HepG2 (cell line): ENCODE data around the gene FGGY. TPM values are rescaled to one million over a fixed set of nuclear protein-coding genes. Genes with fewer than 3 reads are reported as not detected.

Source experiments
- ATAC-seq: fragments of 200-7000 bp; cut with Tn5 transposase; 3 replicates; pipeline ENCODE4 v1.9.1; 2020; ENCODE audit warnings: mild to moderate bottlenecking, moderate library complexity
- BruUV-seq: library from RNA; stranded (reverse); fragments of 400-500 nt; replicated peaks from 2 replicates; lab custom pipeline; 2021; lab: Mats Ljungman, UMichigan
- CTCF ChIA-PET: fragments of 300-600 bp; formaldehyde crosslinking; extraction: SDS; loops from one replicate; lab custom pipeline; 2021; ENCODE audit warnings: low total read pairs, inconsistent platforms, low intra/inter-chr PET ratio; lab: Yijun Ruan, JAX
- POLR2A ChIA-PET: fragments of 350-600 bp; sonication (Branson Sonifier 250); formaldehyde crosslinking; loops from one replicate; lab custom pipeline; 2020; ENCODE audit warnings: antibody characterized with exemption, inconsistent platforms; lab: Yijun Ruan, JAX
- DNase-seq: peaks from one replicate; pipeline ENCODE4 v3.0.0-alpha.2; 2015; ENCODE audit warnings: low spot score
- FAIRE-seq: peaks from 3 replicates; lab custom pipeline; 2011; peaks lifted over from hg19 to GRCh38; lab: Jason Lieb, UNC
- H2AFZ ChIP-seq: one replicate; pipeline ENCODE4 v1.6.1; 2011; ENCODE audit warnings: low read length, inconsistent platforms
- H3K27ac ChIP-seq: fragments of 300-600 bp; 3 replicates; pipeline ENCODE4 v1.8.0; 2011; ENCODE audit warnings: mixed run types, mild to moderate bottlenecking, mixed read lengths, low read length, inconsistent platforms; ENCODE audit not compliant: insufficient read depth; ENCODE audit errors: extremely low read length
- H3K27me3 ChIP-seq, 2 experiments: fragments of 200-600 bp in 1 of 2; 2 replicates in 1 of 2; 3 replicates in 1 of 2; pipeline versions ENCODE4 v1.6.0 to v1.8.0; 2011; ENCODE audit warnings: low read length in 2 of 2, mild to moderate bottlenecking in 2 of 2, moderate library complexity in 2 of 2, inconsistent platforms in 1 of 2; ENCODE audit not compliant: insufficient read depth in 2 of 2, control insufficient read depth in 1 of 2
- H3K36me3 ChIP-seq, 2 experiments: fragments of 200-600 bp in 1 of 2; replicated peaks in 1 of 2; 2 replicates in 1 of 2; 3 replicates in 1 of 2; pipeline versions ENCODE4 v1.5.1 to v1.8.0; 2011; ENCODE audit warnings: low read length in 2 of 2, inconsistent platforms in 1 of 2; ENCODE audit not compliant: insufficient read depth in 2 of 2, control insufficient read depth in 1 of 2
- H3K4me1 ChIP-seq: 2 replicates; pipeline ENCODE4 v1.5.1; 2012; ENCODE audit warnings: low read length, inconsistent platforms; ENCODE audit not compliant: insufficient read depth
- H3K4me2 ChIP-seq: 2 replicates; pipeline ENCODE4 v1.6.0; 2011; ENCODE audit warnings: low read depth, low read length, inconsistent platforms
- H3K4me3 ChIP-seq, 3 experiments: fragments of 200-600 bp in 1 of 3; sonication (generic), shearing (Covaris generic) in 1 of 3; replicated peaks in 1 of 3; 2 replicates each; pipeline ENCODE4 v1.5.1; 2011 to 2016; ENCODE audit warnings: low read length in 3 of 3, inconsistent platforms in 2 of 3, low read depth in 2 of 3, mild to moderate bottlenecking in 2 of 3, control low read depth in 1 of 3, mixed read lengths in 1 of 3; ENCODE audit not compliant: insufficient read depth in 1 of 3
- H3K79me2 ChIP-seq: one replicate; pipeline ENCODE4 v1.6.1; 2011; ENCODE audit warnings: low read length, inconsistent platforms; ENCODE audit not compliant: insufficient read depth
- H3K9ac ChIP-seq: 2 replicates; pipeline ENCODE4 v1.6.0; 2011; ENCODE audit warnings: mild to moderate bottlenecking, low read depth, low read length, inconsistent platforms; ENCODE audit not compliant: insufficient read depth
- H3K9me3 ChIP-seq: 2 replicates; pipeline ENCODE4 v1.5.1; 2012; ENCODE audit warnings: mild to moderate bottlenecking, low read length
- H4K20me1 ChIP-seq: 2 replicates; pipeline ENCODE4 v1.6.0; 2011; ENCODE audit warnings: inconsistent platforms, mild to moderate bottlenecking, low read length, moderate library complexity; ENCODE audit not compliant: insufficient read depth
- BCL6 ChIP-seq: IDR thresholded peaks from 2 replicates; pipeline ENCODE4 v1.6.1; 2016; ENCODE audit warnings: missing genetic modification reagents, missing compliant biosample characterization
- CREB1 ChIP-seq, 2 experiments: fragments of 450-650 bp in 1 of 2; IDR thresholded peaks; 2 replicates each; pipeline ENCODE4 v1.6.1; 2016 to 2017; ENCODE audit warnings: control low read depth in 1 of 2, mild to moderate bottlenecking in 1 of 2, missing compliant biosample characterization in 1 of 2, missing genetic modification characterization in 1 of 2
- FOXA3 ChIP-seq: IDR thresholded peaks from 2 replicates; pipeline ENCODE4 v1.6.1; 2016; ENCODE audit warnings: missing genetic modification reagents, missing compliant biosample characterization
- FOXJ3 ChIP-seq: sonication (generic); formaldehyde crosslinking; IDR thresholded peaks from 2 replicates; pipeline ENCODE4 v1.4.0; 2020; ENCODE audit warnings: missing genetic modification reagents, mild to moderate bottlenecking, borderline replicate concordance
- GATAD2A ChIP-seq: IDR thresholded peaks from 2 replicates; pipeline ENCODE4 v1.6.1; 2016
- MED8 ChIP-seq: sonication (generic); formaldehyde crosslinking; IDR thresholded peaks from 2 replicates; pipeline ENCODE4 v1.8.1; 2023; ENCODE audit warnings: mild to moderate bottlenecking, missing genetic modification reagents; ENCODE audit not compliant: insufficient replicate concordance
- MIXL1 ChIP-seq: IDR thresholded peaks from 2 replicates; pipeline ENCODE4 v1.6.1; 2016
- NR2F6 ChIP-seq, 2 experiments: IDR thresholded peaks; 2 replicates each; pipeline ENCODE4 v1.6.1; 2016; ENCODE audit warnings: antibody characterized with exemption in 1 of 2, mild to moderate bottlenecking in 1 of 2
- PATZ1 ChIP-seq: sonication (generic); formaldehyde crosslinking; IDR thresholded peaks from 2 replicates; pipeline ENCODE4 v1.4.0; 2020; ENCODE audit warnings: missing genetic modification reagents
- SIX1 ChIP-seq: sonication (generic); formaldehyde crosslinking; IDR thresholded peaks from 2 replicates; pipeline ENCODE4 v1.4.0; 2020; ENCODE audit warnings: missing genetic modification reagents, borderline replicate concordance
- SOX5 ChIP-seq: IDR thresholded peaks from 2 replicates; pipeline ENCODE4 v1.6.1; 2016; ENCODE audit warnings: borderline replicate concordance
- STAG1 ChIP-seq: sonication (generic); formaldehyde crosslinking; IDR thresholded peaks from 2 replicates; pipeline ENCODE4 v1.4.0; 2020; ENCODE audit warnings: missing genetic modification reagents
- ZBTB8A ChIP-seq: sonication (generic); formaldehyde crosslinking; IDR thresholded peaks from 2 replicates; pipeline ENCODE4 v1.4.0; 2020; ENCODE audit warnings: mild to moderate bottlenecking, low read depth, missing genetic modification reagents, borderline replicate concordance
- ZMYM2 ChIP-seq: sonication (generic); formaldehyde crosslinking; IDR thresholded peaks from 2 replicates; pipeline ENCODE4 v1.8.0; 2022; ENCODE audit warnings: mild to moderate bottlenecking, missing genetic modification reagents
- WGBS: methylation state at CpG from one replicate; pipeline ENCODE4 v1.1.6; 2017; ENCODE audit warnings: low lambda C conversion rate; 5-methylcytosine and 5-hydroxymethylcytosine counted together
- in situ Hi-C: cut with HindIII; loops from 2 replicates; pipeline ENCODE4 v1.10.0; 2017; ENCODE audit warnings: low pct_unique_long_range_greater_than_20kb; ENCODE audit not compliant: extremely low pct_ligation_motif_present
- intact Hi-C: fragments of 100-400 bp; cut with micrococcal nuclease; formaldehyde crosslinking; loops from one replicate; pipeline ENCODE4 v1.10.0; 2022; ENCODE audit not compliant: unreplicated experiment
- polyA plus RNA-seq, 8 experiments: library from polyadenylated mRNA; depleted of rRNA in 3 of 8; stranded (reverse) in 7 of 8; unstranded in 1 of 8; fragments of >200 nt; fragmentation: Illumina TruSeq in 4 of 8; extraction: Trizol in 4 of 8; gene quantifications; 2 replicates each; pipeline versions ENCODE4 v1.2.1 to v1.2.3, GENCODE V29; 2011 to 2016; ENCODE audit warnings: low read depth in 4 of 8, missing spikeins in 1 of 8, mixed read lengths in 1 of 8; ENCODE audit not compliant: insufficient read depth in 1 of 8
- total RNA-seq, 5 experiments: library from RNA; depleted of rRNA; stranded (reverse); fragments of >200 nt; fragmentation: Illumina TruSeq; extraction: Trizol; gene quantifications; 2 replicates each; pipeline ENCODE4 v1.2.3, GENCODE V29; 2016; ENCODE audit warnings: low read depth in 1 of 5
- TF ChIP-seq, protein P1 (sequence below): sonication (generic); formaldehyde crosslinking; IDR thresholded peaks from 2 replicates; pipeline ENCODE4 v1.4.0; 2020; ENCODE audit warnings: low read depth, mild to moderate bottlenecking, missing genetic modification reagents
- TF ChIP-seq, protein P2 (sequence below), 2 experiments: sonication (generic) in 1 of 2; formaldehyde crosslinking in 1 of 2; IDR thresholded peaks; 2 replicates each; pipeline versions ENCODE4 v1.4.0 to v1.6.1; 2016 to 2020; ENCODE audit warnings: borderline replicate concordance in 1 of 2, low read depth in 1 of 2, mild to moderate bottlenecking in 1 of 2, missing genetic modification reagents in 1 of 2

The FGGY gene
- total and polyA plus RNA-seq, 2 of the 13 experiments (the other 11 are each of a cell fraction or from before 2014, with no cell fraction given): 15.7 to 27.5 TPM

- peak overlapping the region; percentile 50 for H3K4me2 ChIP-seq
- BruUV-seq: TSS peak; percentile 37
- 23% methylated on average over 8 of the region's 8 CpGs for WGBS
- H4K20me1 ChIP-seq: no peaks in the 10 kb centered on the region
- ATAC-seq (peak; percentile 70), FAIRE-seq (no peak), DNase-seq (peak; percentile 72)
- peak overlapping the region; percentile 74 for H3K27ac ChIP-seq
- H3K4me3 ChIP-seq: peak overlapping the region in 2 of 3 experiments; percentile 14 to 31; a peak in 2 of 6 replicates
- intact Hi-C loops (loop anchor here (1.0 to 10.0 kb wide), 2 partner anchors 140 to 912 kb away; partner anchors contain the start of gene JUN), in situ Hi-C loops (loop anchor here (10.0 kb wide), 1 partner anchor 402 kb away; the partner anchor contains the start of gene FGGY)
- H3K27me3 ChIP-seq: no peaks in the 10 kb centered on the region
- no peaks in the 10 kb centered on the region for H3K79me2 ChIP-seq
- ChIA-PET POLR2A (interaction anchor here (0.7 to 2.8 kb wide), 6 partner anchors 39 to 913 kb away, joined by 3 to 13 read pairs (median 3); partner anchors contain the start of genes FGGY and JUN), CTCF (interaction anchor here (1.2 kb wide), 1 partner anchor 401 kb away, joined by 4 read pairs; the partner anchor contains the start of gene FGGY)
- H3K9ac ChIP-seq: peak overlapping the region; percentile 53
- peaks cover 37% of the 10 kb centered on the region for H3K4me1 ChIP-seq
- no peaks in the 10 kb centered on the region for H3K9me3 ChIP-seq
- H2AFZ ChIP-seq: no peak overlapping the region
- H3K36me3 ChIP-seq: no peaks in the 10 kb centered on the region
- peak; percentile 39; the same call in 1 of the 2 replicates for TF ChIP-seq PATZ1
- 0 out of 2 replicates have a peak, but pooled peaks have one; percentile 44 for TF ChIP-seq FOXA3 (CRISPR knock-in tag)
- no peak for TF ChIP-seq ZBTB8A (CRISPR knock-in tag)
- peak; percentile 27 for TF ChIP-seq STAG1 (CRISPR knock-in tag)
- TF ChIP-seq BCL6 (CRISPR knock-in tag): peak; percentile 37
- no peak for TF ChIP-seq MED8 (CRISPR knock-in tag)
- no peak for TF ChIP-seq NR2F6 (IDR thresholded peaks at IDR 0.05)
- 0 out of 2 replicates have a peak, but pooled peaks have one; percentile 18 for TF ChIP-seq NR2F6 (CRISPR knock-in tag; IDR thresholded peaks at IDR 0.05)
- peak; percentile 83; the same call in 1 of the 2 replicates for TF ChIP-seq GATAD2A (CRISPR knock-in tag)
- peak; percentile 43; the same call in 1 of the 2 replicates for TF ChIP-seq ZMYM2 (CRISPR knock-in tag)
- no peak for TF ChIP-seq CREB1 (IDR thresholded peaks at IDR 0.05)
- peak; percentile 71 for TF ChIP-seq CREB1 (CRISPR knock-in tag; IDR thresholded peaks at IDR 0.05)
- TF ChIP-seq, protein P1, sequence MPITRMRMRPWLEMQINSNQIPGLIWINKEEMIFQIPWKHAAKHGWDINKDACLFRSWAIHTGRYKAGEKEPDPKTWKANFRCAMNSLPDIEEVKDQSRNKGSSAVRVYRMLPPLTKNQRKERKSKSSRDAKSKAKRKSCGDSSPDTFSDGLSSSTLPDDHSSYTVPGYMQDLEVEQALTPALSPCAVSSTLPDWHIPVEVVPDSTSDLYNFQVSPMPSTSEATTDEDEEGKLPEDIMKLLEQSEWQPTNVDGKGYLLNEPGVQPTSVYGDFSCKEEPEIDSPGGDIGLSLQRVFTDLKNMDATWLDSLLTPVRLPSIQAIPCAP (CRISPR knock-in tag): no peak
- peak; percentile 71; the same call in 1 of the 2 replicates for TF ChIP-seq SIX1 (CRISPR knock-in tag)
- TF ChIP-seq, protein P2, sequence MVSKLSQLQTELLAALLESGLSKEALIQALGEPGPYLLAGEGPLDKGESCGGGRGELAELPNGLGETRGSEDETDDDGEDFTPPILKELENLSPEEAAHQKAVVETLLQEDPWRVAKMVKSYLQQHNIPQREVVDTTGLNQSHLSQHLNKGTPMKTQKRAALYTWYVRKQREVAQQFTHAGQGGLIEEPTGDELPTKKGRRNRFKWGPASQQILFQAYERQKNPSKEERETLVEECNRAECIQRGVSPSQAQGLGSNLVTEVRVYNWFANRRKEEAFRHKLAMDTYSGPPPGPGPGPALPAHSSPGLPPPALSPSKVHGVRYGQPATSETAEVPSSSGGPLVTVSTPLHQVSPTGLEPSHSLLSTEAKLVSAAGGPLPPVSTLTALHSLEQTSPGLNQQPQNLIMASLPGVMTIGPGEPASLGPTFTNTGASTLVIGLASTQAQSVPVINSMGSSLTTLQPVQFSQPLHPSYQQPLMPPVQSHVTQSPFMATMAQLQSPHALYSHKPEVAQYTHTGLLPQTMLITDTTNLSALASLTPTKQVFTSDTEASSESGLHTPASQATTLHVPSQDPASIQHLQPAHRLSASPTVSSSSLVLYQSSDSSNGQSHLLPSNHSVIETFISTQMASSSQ (IDR thresholded peaks at IDR 0.05; ENCODE audit: low read depth): peak; percentile 84
- TF ChIP-seq, protein P2 (CRISPR knock-in tag; IDR thresholded peaks at IDR 0.05; ENCODE audit: borderline replicate concordance): peak; percentile 89
- peak; percentile 52; the same call in 1 of the 2 replicates for TF ChIP-seq FOXJ3
- peak; percentile 65; the same call in 1 of the 2 replicates for TF ChIP-seq SOX5 (CRISPR knock-in tag)
- TF ChIP-seq MIXL1 (CRISPR knock-in tag): peak; percentile 27; the same call in 1 of the 2 replicates
Measured at GRCh38 chr1:59697150-59697800, 400.4 kb downstream of the FGGY start.
